Measurements from ENCODE around the gene FOXK2.

DNA sequence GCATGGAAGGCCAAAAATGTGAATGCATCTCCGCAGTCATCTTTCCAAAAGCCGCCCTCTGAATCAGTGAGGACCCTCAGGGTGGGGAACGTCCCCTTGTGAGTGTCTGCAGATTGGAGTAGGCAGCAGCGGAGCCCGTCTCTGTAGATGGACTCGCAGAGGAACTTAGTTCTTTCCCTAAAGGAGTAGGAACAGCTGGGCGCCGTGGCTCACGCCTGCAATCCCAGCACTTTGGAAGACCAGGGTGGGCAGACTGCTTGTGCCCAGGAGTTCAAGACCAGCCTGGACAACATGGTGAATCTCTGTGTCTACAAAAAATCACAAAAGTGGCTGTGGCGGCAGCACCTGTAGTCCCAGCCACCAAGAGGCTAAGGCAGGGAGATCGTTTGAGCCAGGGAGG is 75.0 kb downstream of the FOXK2 start:
- TF ChIP-seq CTCF (IDR thresholded peaks at IDR 0.05; ENCODE audit: poor library complexity) (no peak), EZH2phosphoT487 (IDR thresholded peaks at IDR 0.05; ENCODE audit: low read depth, severe bottlenecking, unreplicated experiment) (no peak), EZH2 (IDR thresholded peaks at IDR 0.05; ENCODE audit: borderline replicate concordance) (no peak)
